ENCODE data around the gene CDC42EP3.

DNA sequence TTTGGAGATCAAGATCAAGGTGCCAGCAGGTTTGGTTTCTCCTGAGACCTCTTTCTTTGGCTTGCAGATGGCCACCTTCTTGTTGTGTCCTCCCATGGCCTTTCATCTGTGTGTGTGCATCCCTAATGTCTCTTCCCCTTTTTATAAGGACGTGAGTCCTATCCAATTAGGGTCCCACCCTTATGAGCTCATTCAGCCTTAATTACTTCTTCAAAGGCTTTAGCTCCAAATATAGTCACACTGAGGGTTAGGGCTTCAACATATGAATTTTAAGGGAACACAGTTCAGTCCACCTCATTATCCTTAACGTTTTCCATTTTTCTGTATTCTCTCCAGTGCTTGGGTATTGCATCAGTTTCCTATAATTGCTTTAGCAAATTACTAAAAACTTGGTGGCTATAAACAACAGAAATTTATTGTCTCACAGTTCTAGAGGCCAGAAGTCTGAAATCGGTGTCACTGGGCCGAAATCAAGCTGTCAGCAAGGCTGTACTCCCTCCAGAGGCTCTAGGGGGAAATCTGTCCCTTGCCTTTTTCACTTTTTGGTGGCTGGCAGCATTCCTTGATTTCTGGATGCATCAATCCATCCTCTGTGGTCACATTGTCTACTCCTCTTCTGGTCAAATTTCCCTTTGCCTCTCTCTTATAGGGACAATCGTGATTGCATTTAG is 34.1 kb downstream of the CDC42EP3 start:
- TF ChIP-seq, protein P1, sequence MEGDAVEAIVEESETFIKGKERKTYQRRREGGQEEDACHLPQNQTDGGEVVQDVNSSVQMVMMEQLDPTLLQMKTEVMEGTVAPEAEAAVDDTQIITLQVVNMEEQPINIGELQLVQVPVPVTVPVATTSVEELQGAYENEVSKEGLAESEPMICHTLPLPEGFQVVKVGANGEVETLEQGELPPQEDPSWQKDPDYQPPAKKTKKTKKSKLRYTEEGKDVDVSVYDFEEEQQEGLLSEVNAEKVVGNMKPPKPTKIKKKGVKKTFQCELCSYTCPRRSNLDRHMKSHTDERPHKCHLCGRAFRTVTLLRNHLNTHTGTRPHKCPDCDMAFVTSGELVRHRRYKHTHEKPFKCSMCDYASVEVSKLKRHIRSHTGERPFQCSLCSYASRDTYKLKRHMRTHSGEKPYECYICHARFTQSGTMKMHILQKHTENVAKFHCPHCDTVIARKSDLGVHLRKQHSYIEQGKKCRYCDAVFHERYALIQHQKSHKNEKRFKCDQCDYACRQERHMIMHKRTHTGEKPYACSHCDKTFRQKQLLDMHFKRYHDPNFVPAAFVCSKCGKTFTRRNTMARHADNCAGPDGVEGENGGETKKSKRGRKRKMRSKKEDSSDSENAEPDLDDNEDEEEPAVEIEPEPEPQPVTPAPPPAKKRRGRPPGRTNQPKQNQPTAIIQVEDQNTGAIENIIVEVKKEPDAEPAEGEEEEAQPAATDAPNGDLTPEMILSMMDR (IDR thresholded peaks at IDR 0.05), result no peak
- no peak for TF ChIP-seq POLR2A (IDR thresholded peaks at IDR 0.05)

Data from thyroid gland (tissue), 4 donors.